B cell (primary cell): Measurements from ENCODE around the gene SPEM3. TPM values are rescaled to one million over a fixed set of nuclear protein-coding genes. Genes with fewer than 3 reads are reported as not detected.

Source experiments
- polyA plus RNA-seq: library from polyadenylated mRNA; depleted of rRNA; stranded (reverse); fragments of >200 nt; gene quantifications from 2 replicates; pipeline ENCODE4 v1.2.3, GENCODE V29; 2012
- total RNA-seq, 2 donors: library from RNA; stranded (reverse); fragments of 120-200 nt in 1 of 2; gene quantifications; 1 replicate in 1 of 2; 2 replicates in 1 of 2; pipeline versions ENCODE4 v1.2.3 to v1.2.4, GENCODE V29; 2013 to 2022

The SPEM3 gene
- total and polyA plus RNA-seq, 2 donors (not counting 1 experiment from before 2014, with no cell fraction given): not detected

Other genes starting within 250 kb of the SPEM3 start
Only the 30 nearest of the 39 such genes appear.
- 160 and 162 TPM in 2 replicates for gene CTDNEP1, start 177.1 kb upstream of the SPEM3 start, total RNA-seq
- gene CTDNEP1, start 177.1 kb upstream of the SPEM3 start, polyA plus RNA-seq: 108 and 125 TPM in 2 replicates
- gene ELP5, start 176.6 kb upstream of the SPEM3 start, total RNA-seq: 42.2 and 48.0 TPM in 2 replicates
- 69.9 and 77.9 TPM in 2 replicates for gene ELP5, start 176.6 kb upstream of the SPEM3 start, polyA plus RNA-seq
- gene CLDN7, start 166.4 kb upstream of the SPEM3 start, total RNA-seq: 1.2 TPM in 2 replicates
- 5.8 and 10.8 TPM in 2 replicates for gene CLDN7, start 166.4 kb upstream of the SPEM3 start, polyA plus RNA-seq
- gene SLC2A4, start 147.1 kb upstream of the SPEM3 start, total RNA-seq: not detected in 2 replicates
- gene SLC2A4, start 147.1 kb upstream of the SPEM3 start, polyA plus RNA-seq: not detected in 2 replicates
- gene YBX2, start 134.2 kb upstream of the SPEM3 start, total RNA-seq: 0.22 TPM in 1 of 2 replicates, not detected in the other
- gene YBX2, start 134.2 kb upstream of the SPEM3 start, polyA plus RNA-seq: 0.15 TPM in 1 of 2 replicates, not detected in the other
- gene EIF5A, start 121.2 kb upstream of the SPEM3 start, total RNA-seq: 233 and 236 TPM in 2 replicates
- 576 and 769 TPM in 2 replicates for gene EIF5A, start 121.2 kb upstream of the SPEM3 start, polyA plus RNA-seq
- gene GPS2, start 113.5 kb upstream of the SPEM3 start, total RNA-seq: 128 and 137 TPM in 2 replicates
- 209 and 225 TPM in 2 replicates for gene GPS2, start 113.5 kb upstream of the SPEM3 start, polyA plus RNA-seq
- gene NEURL4, start 99.5 kb upstream of the SPEM3 start, total RNA-seq: 85.2 and 89.2 TPM in 2 replicates
- gene NEURL4, start 99.5 kb upstream of the SPEM3 start, polyA plus RNA-seq: 54.6 and 82.6 TPM in 2 replicates
- gene ACAP1, start 92.3 kb upstream of the SPEM3 start, total RNA-seq: 371 and 392 TPM in 2 replicates
- gene ACAP1, start 92.3 kb upstream of the SPEM3 start, polyA plus RNA-seq: 412 and 471 TPM in 2 replicates
- gene KCTD11, start 76.7 kb upstream of the SPEM3 start, total RNA-seq: 13.4 and 15.4 TPM in 2 replicates
- 3.1 and 4.3 TPM in 2 replicates for gene KCTD11, start 76.7 kb upstream of the SPEM3 start, polyA plus RNA-seq
- gene TMEM95, start 73.7 kb upstream of the SPEM3 start, total RNA-seq: 0.25 TPM in 1 of 2 replicates, not detected in the other
- gene TMEM95, start 73.7 kb upstream of the SPEM3 start, polyA plus RNA-seq: not detected in 2 replicates
- gene TNK1, start 47.8 kb upstream of the SPEM3 start, total RNA-seq: 10.0 and 11.7 TPM in 2 replicates
- 22.5 and 23.7 TPM in 2 replicates for gene TNK1, start 47.8 kb upstream of the SPEM3 start, polyA plus RNA-seq
- 31.1 and 31.6 TPM in 2 replicates for gene PLSCR3, start 34.3 kb upstream of the SPEM3 start, total RNA-seq
- 82.3 and 122 TPM in 2 replicates for gene PLSCR3, start 34.3 kb upstream of the SPEM3 start, polyA plus RNA-seq
- gene TMEM256, start 24.8 kb upstream of the SPEM3 start, total RNA-seq: 64.5 and 67.8 TPM in 2 replicates
- 29.2 and 65.4 TPM in 2 replicates for gene TMEM256, start 24.8 kb upstream of the SPEM3 start, polyA plus RNA-seq
- gene NLGN2, start 21.0 kb upstream of the SPEM3 start, total RNA-seq: 1.7 and 3.4 TPM in 2 replicates
- 0.52 and 0.68 TPM in 2 replicates for gene NLGN2, start 21.0 kb upstream of the SPEM3 start, polyA plus RNA-seq
- not detected in 2 replicates for gene SPEM1, start 8.5 kb upstream of the SPEM3 start, total RNA-seq
- not detected in 2 replicates for gene SPEM1, start 8.5 kb upstream of the SPEM3 start, polyA plus RNA-seq
- not detected in 2 replicates for gene SPEM2, start 3.2 kb upstream of the SPEM3 start, total RNA-seq
- gene SPEM2, start 3.2 kb upstream of the SPEM3 start, polyA plus RNA-seq: not detected in 2 replicates
- gene TMEM102, start 6.6 kb downstream of the SPEM3 start, total RNA-seq: 17.7 and 19.1 TPM in 2 replicates
- 5.9 and 10.8 TPM in 2 replicates for gene TMEM102, start 6.6 kb downstream of the SPEM3 start, polyA plus RNA-seq
- gene FGF11, start 10.7 kb downstream of the SPEM3 start, total RNA-seq: 2.8 and 4.6 TPM in 2 replicates
- gene FGF11, start 10.7 kb downstream of the SPEM3 start, polyA plus RNA-seq: 2.7 and 3.3 TPM in 2 replicates
- gene CHRNB1, start 16.2 kb downstream of the SPEM3 start, total RNA-seq: 6.2 and 6.6 TPM in 2 replicates
- 5.8 and 7.2 TPM in 2 replicates for gene CHRNB1, start 16.2 kb downstream of the SPEM3 start, polyA plus RNA-seq
- 59.4 and 62.4 TPM in 2 replicates for gene ZBTB4, start 50.8 kb downstream of the SPEM3 start, total RNA-seq
- 16.0 and 19.2 TPM in 2 replicates for gene ZBTB4, start 50.8 kb downstream of the SPEM3 start, polyA plus RNA-seq
- 0.30 TPM in 1 of 2 replicates, not detected in the other for gene SLC35G6, start 52.6 kb downstream of the SPEM3 start, total RNA-seq
- gene SLC35G6, start 52.6 kb downstream of the SPEM3 start, polyA plus RNA-seq: 0.04 TPM in 1 of 2 replicates, not detected in the other
- gene POLR2A, start 55.5 kb downstream of the SPEM3 start, total RNA-seq: 225 and 240 TPM in 2 replicates
- gene POLR2A, start 55.5 kb downstream of the SPEM3 start, polyA plus RNA-seq: 56.5 and 77.6 TPM in 2 replicates
- gene TNFSF12, start 120.2 kb downstream of the SPEM3 start, total RNA-seq: 40.6 and 44.5 TPM in 2 replicates
- 31.7 and 53.4 TPM in 2 replicates for gene TNFSF12, start 120.2 kb downstream of the SPEM3 start, polyA plus RNA-seq
- 14.7 and 16.0 TPM in 2 replicates for gene TNFSF13, start 129.9 kb downstream of the SPEM3 start, total RNA-seq
- 18.1 and 20.2 TPM in 2 replicates for gene TNFSF13, start 129.9 kb downstream of the SPEM3 start, polyA plus RNA-seq
- gene SENP3, start 133.1 kb downstream of the SPEM3 start, total RNA-seq: 44.4 and 45.1 TPM in 2 replicates
- 54.1 and 57.1 TPM in 2 replicates for gene SENP3, start 133.1 kb downstream of the SPEM3 start, polyA plus RNA-seq
- gene CD68, start 150.8 kb downstream of the SPEM3 start, total RNA-seq: 10.8 and 12.9 TPM in 2 replicates
- gene CD68, start 150.8 kb downstream of the SPEM3 start, polyA plus RNA-seq: 0.66 and 3.9 TPM in 2 replicates
- 29.7 and 31.7 TPM in 2 replicates for gene MPDU1, start 155.0 kb downstream of the SPEM3 start, total RNA-seq
- gene MPDU1, start 155.0 kb downstream of the SPEM3 start, polyA plus RNA-seq: 47.8 and 51.5 TPM in 2 replicates
- 0.51 and 0.96 TPM in 2 replicates for gene SOX15, start 161.2 kb downstream of the SPEM3 start, total RNA-seq
- gene SOX15, start 161.2 kb downstream of the SPEM3 start, polyA plus RNA-seq: 0.18 and 0.49 TPM in 2 replicates
- gene FXR2, start 186.0 kb downstream of the SPEM3 start, total RNA-seq: 44.7 and 45.8 TPM in 2 replicates
- gene FXR2, start 186.0 kb downstream of the SPEM3 start, polyA plus RNA-seq: 37.2 and 40.1 TPM in 2 replicates